ENCODE measurements around the gene NPIPB2. TPM values are rescaled to one million over a fixed set of nuclear protein-coding genes. Genes with fewer than 3 reads are reported as not detected.
A peak's percentile ranks its signal among the peaks of the same experiment; 100 is the strongest.
"Not testable (repeated sequence)": the region's sequence is repeated elsewhere in the genome, so short reads cannot be mapped to it uniquely, and the experiment has no call there.

NPIPB2 gene
- total RNA-seq, 1 donor from 2014 or later: 2.5 TPM

- DNase-seq: no peak
- ATAC-seq: no peak
- intact Hi-C loops (cut with micrococcal nuclease): no loop called here
These were observed 21.9 kb upstream of the NPIPB2 start for GRCh38 chr16:11963706-11964105.

- intact Hi-C loops (cut with micrococcal nuclease); ATAC-seq; DNase-seq: not testable (repeated sequence)
These were observed 21.1 kb upstream of the NPIPB2 start for GRCh38 chr16:11962978-11963377.

- ATAC-seq: not testable (repeated sequence)
These were observed 20.6 kb upstream of the NPIPB2 start for GRCh38 chr16:11962457-11962856.

GRCh38 chr16:11957591-11958395 lies 15.9 kb upstream of the NPIPB2 start:
- DNase-seq (no peak), ATAC-seq (no peak)
- intact Hi-C loops (cut with micrococcal nuclease): no loop called here

More at GRCh38 chr16:11962457-11962856, 20.6 kb upstream of the NPIPB2 start:
- intact Hi-C loops (cut with micrococcal nuclease); DNase-seq: not testable (repeated sequence)

- no peak for DNase-seq
- intact Hi-C loops (cut with micrococcal nuclease): no loop called here
- ATAC-seq: no peak
These were observed 14.7 kb upstream of the NPIPB2 start for GRCh38 chr16:11956558-11956957.

- DNase-seq (no peak), ATAC-seq (no peak)
- intact Hi-C loops (cut with micrococcal nuclease): no loop called here
These were observed 13.9 kb upstream of the NPIPB2 start for GRCh38 chr16:11955713-11956123.

- ATAC-seq; DNase-seq; intact Hi-C loops (cut with micrococcal nuclease): not testable (repeated sequence)
These were observed 11.7 kb upstream of the NPIPB2 start for GRCh38 chr16:11953576-11953975.

GRCh38 chr16:11950388-11950787 lies 8.5 kb upstream of the NPIPB2 start:
- DNase-seq (no peak), ATAC-seq (no peak)
- intact Hi-C loops (cut with micrococcal nuclease): no loop called here

- DNase-seq: no peak
- intact Hi-C loops (cut with micrococcal nuclease): no loop called here
These were observed 7.7 kb upstream of the NPIPB2 start for GRCh38 chr16:11949527-11949926.

GRCh38 chr16:11948819-11949218 lies 7.0 kb upstream of the NPIPB2 start:
- intact Hi-C loops (cut with micrococcal nuclease): no loop called here

More at GRCh38 chr16:11949527-11949926, 7.7 kb upstream of the NPIPB2 start:
- ATAC-seq: peak; percentile 76

GRCh38 chr16:11946433-11946832 lies 4.6 kb upstream of the NPIPB2 start:
- intact Hi-C loops (cut with micrococcal nuclease): no loop called here
- ATAC-seq: no peak
- DNase-seq: no peak

More at GRCh38 chr16:11948819-11949218, 7.0 kb upstream of the NPIPB2 start:
- ATAC-seq (no peak), DNase-seq (no peak)

- intact Hi-C loops (cut with micrococcal nuclease); ATAC-seq; DNase-seq: not testable (repeated sequence)
These were observed 14.5 kb downstream of the NPIPB2 start for GRCh38 chr16:11927350-11927749.

- DNase-seq; intact Hi-C loops (cut with micrococcal nuclease); ATAC-seq: not testable (repeated sequence)
These were observed 17.8 kb downstream of the NPIPB2 start for GRCh38 chr16:11924046-11924445.

- ATAC-seq (no peak), DNase-seq (no peak)
- intact Hi-C loops (cut with micrococcal nuclease): no loop called here
These were observed 25.1 kb downstream of the NPIPB2 start for GRCh38 chr16:11916524-11917285.

- intact Hi-C loops (cut with micrococcal nuclease): no loop called here
- peak; percentile 100 for DNase-seq
- peak; percentile 97 for ATAC-seq
These were observed 26.0 kb downstream of the NPIPB2 start, which contains the start of gene GSPT1 for GRCh38 chr16:11915644-11916523. Gene GSPT1 (minus strand): TSS chr16:11915956. CDS start chr16:11915720, 236 bp downstream.

- peak; percentile 11 for ATAC-seq
- intact Hi-C loops (cut with micrococcal nuclease): no loop called here
- DNase-seq: peak; percentile 67
These were observed 26.7 kb downstream of the NPIPB2 start for GRCh38 chr16:11915114-11915643.

GRCh38 chr16:11914210-11915113 lies 27.4 kb downstream of the NPIPB2 start:
- intact Hi-C loops (cut with micrococcal nuclease): no loop called here
- no peak for DNase-seq
- no peak for ATAC-seq

Measured in left ventricle myocardium superior (tissue), 1 donor.